Measurements from ENCODE around the gene TRNAU1AP. TPM values are rescaled to one million over a fixed set of nuclear protein-coding genes. Genes with fewer than 3 reads are reported as not detected.

Gene TRNAU1AP
- total and polyA plus RNA-seq, 2 of the 13 experiments (the other 11 are each of a cell fraction or from before 2014, with no cell fraction given): 29.0 to 42.9 TPM

DNA sequence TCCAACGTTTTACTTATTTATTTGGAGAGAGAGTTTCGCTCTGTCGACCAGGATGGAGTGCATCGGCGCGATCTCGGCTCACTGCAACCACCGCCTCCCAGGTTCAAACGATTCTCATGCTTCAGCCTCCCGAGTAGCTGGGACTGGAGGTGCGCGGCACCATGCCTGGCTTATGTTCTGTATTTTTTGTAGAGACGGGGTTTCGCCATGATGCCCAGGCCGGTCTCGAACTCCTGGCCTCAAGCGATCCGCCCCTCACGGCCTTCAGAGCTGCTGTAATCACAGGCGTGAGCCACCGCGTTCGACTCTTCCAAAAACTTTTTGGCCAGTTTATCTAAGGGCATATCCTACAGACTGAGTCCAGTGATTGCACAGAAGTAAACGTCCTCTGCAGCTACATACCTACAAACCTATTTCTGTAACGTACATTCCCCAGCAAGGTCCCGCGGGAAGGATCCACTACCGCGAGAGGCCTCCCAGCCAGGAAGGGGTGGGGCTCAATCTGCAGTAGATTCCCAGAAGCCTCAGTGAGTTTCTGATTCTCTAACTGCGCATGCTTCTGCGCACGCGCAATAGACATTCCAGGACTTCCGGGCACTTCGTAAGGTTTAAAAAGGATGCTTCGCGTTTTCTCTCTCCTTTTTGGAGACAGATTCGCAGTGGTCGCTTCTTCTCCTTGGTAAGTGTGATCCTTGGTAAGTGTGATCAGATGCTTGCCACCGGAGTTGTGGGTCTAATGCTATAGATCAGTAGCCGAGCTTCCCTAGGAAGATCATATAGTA, 47.3 kb upstream of the TRNAU1AP start, which contains the start of gene RCC1 (continued):
- TF ChIP-seq, protein P1, sequence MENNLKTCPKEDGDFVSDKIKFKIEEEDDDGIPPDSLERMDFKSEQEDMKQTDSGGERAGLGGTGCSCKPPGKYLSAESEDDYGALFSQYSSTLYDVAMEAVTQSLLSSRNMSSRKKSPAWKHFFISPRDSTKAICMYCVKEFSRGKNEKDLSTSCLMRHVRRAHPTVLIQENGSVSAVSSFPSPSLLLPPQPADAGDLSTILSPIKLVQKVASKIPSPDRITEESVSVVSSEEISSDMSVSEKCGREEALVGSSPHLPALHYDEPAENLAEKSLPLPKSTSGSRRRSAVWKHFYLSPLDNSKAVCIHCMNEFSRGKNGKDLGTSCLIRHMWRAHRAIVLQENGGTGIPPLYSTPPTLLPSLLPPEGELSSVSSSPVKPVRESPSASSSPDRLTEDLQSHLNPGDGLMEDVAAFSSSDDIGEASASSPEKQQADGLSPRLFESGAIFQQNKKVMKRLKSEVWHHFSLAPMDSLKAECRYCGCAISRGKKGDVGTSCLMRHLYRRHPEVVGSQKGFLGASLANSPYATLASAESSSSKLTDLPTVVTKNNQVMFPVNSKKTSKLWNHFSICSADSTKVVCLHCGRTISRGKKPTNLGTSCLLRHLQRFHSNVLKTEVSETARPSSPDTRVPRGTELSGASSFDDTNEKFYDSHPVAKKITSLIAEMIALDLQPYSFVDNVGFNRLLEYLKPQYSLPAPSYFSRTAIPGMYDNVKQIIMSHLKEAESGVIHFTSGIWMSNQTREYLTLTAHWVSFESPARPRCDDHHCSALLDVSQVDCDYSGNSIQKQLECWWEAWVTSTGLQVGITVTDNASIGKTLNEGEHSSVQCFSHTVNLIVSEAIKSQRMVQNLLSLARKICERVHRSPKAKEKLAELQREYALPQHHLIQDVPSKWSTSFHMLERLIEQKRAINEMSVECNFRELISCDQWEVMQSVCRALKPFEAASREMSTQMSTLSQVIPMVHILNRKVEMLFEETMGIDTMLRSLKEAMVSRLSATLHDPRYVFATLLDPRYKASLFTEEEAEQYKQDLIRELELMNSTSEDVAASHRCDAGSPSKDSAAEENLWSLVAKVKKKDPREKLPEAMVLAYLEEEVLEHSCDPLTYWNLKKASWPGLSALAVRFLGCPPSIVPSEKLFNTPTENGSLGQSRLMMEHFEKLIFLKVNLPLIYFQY (CRISPR knock-in tag; IDR thresholded peaks at IDR 0.05; ENCODE audit: borderline replicate concordance): no peak
- TF ChIP-seq MAFK (conservative IDR thresholded peaks at IDR 0.05 in 1 of 2, IDR thresholded peaks at IDR 0.05 in 1 of 2; ENCODE audit: low read length in 2 of 2) (no peak), KMT2A (CRISPR knock-in tag; IDR thresholded peaks at IDR 0.05) (peak; percentile 58; the same call in 1 of the 2 replicates), WIZ (CRISPR knock-in tag; IDR thresholded peaks at IDR 0.05) (no peak), TCF12 (IDR thresholded peaks at IDR 0.05) (no peak), TCF12 (CRISPR knock-in tag; IDR thresholded peaks at IDR 0.05) (no peak), ZNF788 (CRISPR knock-in tag; IDR thresholded peaks at IDR 0.05; ENCODE audit: borderline replicate concordance) (no peak; the same call in 1 of the 2 replicates), REXO4 (CRISPR knock-in tag; IDR thresholded peaks at IDR 0.05; ENCODE audit: borderline replicate concordance) (no peak), ZNF333 (CRISPR knock-in tag; IDR thresholded peaks at IDR 0.05; ENCODE audit: borderline replicate concordance) (no peak), ZBTB38 (CRISPR knock-in tag; IDR thresholded peaks at IDR 0.05) (peak; percentile 74), PHF21A (CRISPR knock-in tag; IDR thresholded peaks at IDR 0.05) (0 out of 2 replicates have a peak, but pooled peaks have one; percentile 26)
- TF ChIP-seq, protein P2, sequence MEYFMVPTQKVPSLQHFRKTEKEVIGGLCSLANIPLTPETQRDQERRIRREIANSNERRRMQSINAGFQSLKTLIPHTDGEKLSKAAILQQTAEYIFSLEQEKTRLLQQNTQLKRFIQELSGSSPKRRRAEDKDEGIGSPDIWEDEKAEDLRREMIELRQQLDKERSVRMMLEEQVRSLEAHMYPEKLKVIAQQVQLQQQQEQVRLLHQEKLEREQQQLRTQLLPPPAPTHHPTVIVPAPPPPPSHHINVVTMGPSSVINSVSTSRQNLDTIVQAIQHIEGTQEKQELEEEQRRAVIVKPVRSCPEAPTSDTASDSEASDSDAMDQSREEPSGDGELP (IDR thresholded peaks at IDR 0.05; ENCODE audit: borderline replicate concordance, low read depth): peak; percentile 6; the same call in 1 of the 2 replicates
- TF ChIP-seq, protein P3, sequence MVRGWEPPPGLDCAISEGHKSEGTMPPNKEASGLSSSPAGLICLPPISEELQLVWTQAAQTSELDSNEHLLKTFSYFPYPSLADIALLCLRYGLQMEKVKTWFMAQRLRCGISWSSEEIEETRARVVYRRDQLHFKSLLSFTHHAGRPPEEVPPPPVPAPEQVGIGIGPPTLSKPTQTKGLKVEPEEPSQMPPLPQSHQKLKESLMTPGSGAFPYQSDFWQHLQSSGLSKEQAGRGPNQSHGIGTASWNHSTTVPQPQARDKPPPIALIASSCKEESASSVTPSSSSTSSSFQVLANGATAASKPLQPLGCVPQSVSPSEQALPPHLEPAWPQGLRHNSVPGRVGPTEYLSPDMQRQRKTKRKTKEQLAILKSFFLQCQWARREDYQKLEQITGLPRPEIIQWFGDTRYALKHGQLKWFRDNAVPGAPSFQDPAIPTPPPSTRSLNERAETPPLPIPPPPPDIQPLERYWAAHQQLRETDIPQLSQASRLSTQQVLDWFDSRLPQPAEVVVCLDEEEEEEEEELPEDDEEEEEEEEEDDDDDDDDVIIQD (CRISPR knock-in tag; IDR thresholded peaks at IDR 0.05; ENCODE audit: low read depth): peak; percentile 25; the same call in 1 of the 2 replicates
- TF ChIP-seq, protein P4, sequence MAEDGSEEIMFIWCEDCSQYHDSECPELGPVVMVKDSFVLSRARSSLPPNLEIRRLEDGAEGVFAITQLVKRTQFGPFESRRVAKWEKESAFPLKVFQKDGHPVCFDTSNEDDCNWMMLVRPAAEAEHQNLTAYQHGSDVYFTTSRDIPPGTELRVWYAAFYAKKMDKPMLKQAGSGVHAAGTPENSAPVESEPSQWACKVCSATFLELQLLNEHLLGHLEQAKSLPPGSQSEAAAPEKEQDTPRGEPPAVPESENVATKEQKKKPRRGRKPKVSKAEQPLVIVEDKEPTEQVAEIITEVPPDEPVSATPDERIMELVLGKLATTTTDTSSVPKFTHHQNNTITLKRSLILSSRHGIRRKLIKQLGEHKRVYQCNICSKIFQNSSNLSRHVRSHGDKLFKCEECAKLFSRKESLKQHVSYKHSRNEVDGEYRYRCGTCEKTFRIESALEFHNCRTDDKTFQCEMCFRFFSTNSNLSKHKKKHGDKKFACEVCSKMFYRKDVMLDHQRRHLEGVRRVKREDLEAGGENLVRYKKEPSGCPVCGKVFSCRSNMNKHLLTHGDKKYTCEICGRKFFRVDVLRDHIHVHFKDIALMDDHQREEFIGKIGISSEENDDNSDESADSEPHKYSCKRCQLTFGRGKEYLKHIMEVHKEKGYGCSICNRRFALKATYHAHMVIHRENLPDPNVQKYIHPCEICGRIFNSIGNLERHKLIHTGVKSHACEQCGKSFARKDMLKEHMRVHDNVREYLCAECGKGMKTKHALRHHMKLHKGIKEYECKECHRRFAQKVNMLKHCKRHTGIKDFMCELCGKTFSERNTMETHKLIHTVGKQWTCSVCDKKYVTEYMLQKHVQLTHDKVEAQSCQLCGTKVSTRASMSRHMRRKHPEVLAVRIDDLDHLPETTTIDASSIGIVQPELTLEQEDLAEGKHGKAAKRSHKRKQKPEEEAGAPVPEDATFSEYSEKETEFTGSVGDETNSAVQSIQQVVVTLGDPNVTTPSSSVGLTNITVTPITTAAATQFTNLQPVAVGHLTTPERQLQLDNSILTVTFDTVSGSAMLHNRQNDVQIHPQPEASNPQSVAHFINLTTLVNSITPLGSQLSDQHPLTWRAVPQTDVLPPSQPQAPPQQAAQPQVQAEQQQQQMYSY (CRISPR knock-in tag; IDR thresholded peaks at IDR 0.05): no peak
- TF ChIP-seq, protein P5, sequence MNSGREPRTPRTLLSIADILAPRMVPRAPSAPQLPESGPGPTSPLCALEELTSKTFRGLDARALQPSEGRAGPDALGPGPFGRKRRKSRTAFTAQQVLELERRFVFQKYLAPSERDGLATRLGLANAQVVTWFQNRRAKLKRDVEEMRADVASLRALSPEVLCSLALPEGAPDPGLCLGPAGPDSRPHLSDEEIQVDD (CRISPR knock-in tag; IDR thresholded peaks at IDR 0.05; ENCODE audit: borderline replicate concordance): peak; percentile 12; the same call in 1 of the 2 replicates
- TF ChIP-seq, protein P6, sequence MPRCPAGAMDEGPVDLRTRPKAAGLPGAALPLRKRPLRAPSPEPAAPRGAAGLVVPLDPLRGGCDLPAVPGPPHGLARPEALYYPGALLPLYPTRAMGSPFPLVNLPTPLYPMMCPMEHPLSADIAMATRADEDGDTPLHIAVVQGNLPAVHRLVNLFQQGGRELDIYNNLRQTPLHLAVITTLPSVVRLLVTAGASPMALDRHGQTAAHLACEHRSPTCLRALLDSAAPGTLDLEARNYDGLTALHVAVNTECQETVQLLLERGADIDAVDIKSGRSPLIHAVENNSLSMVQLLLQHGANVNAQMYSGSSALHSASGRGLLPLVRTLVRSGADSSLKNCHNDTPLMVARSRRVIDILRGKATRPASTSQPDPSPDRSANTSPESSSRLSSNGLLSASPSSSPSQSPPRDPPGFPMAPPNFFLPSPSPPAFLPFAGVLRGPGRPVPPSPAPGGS (CRISPR knock-in tag; IDR thresholded peaks at IDR 0.05): no peak
